ENCODE data around the gene GAGE12J. TPM values are rescaled to one million over a fixed set of nuclear protein-coding genes. Genes with fewer than 3 reads are reported as not detected.

Gene GAGE12J
- total and polyA plus RNA-seq, 2 donors (not counting 1 experiment from before 2014, with no cell fraction given) = not detected

- no peaks in the 10 kb centered on the region for H3K36me3 ChIP-seq (replicated peaks in 1 of 2; ENCODE audit: control extremely low read depth in 1 of 2, control insufficient read depth in 1 of 2, extremely low read depth in 1 of 2, insufficient read depth in 2 of 2, low read length in 1 of 2)
- H3K9me3 ChIP-seq (ENCODE audit: control extremely low read depth in 1 of 3, control insufficient read depth in 2 of 3, insufficient read depth in 1 of 3, low read length in 2 of 3) = peaks cover 0 to 5% (median 0%) of the 10 kb centered on the region in 3 donors
- TF ChIP-seq EZH2 (IDR thresholded peaks at IDR 0.05; ENCODE audit: borderline replicate concordance, insufficient read depth, low read depth, low read length, poor library complexity, severe bottlenecking) = no peak
- TF ChIP-seq, protein P1, sequence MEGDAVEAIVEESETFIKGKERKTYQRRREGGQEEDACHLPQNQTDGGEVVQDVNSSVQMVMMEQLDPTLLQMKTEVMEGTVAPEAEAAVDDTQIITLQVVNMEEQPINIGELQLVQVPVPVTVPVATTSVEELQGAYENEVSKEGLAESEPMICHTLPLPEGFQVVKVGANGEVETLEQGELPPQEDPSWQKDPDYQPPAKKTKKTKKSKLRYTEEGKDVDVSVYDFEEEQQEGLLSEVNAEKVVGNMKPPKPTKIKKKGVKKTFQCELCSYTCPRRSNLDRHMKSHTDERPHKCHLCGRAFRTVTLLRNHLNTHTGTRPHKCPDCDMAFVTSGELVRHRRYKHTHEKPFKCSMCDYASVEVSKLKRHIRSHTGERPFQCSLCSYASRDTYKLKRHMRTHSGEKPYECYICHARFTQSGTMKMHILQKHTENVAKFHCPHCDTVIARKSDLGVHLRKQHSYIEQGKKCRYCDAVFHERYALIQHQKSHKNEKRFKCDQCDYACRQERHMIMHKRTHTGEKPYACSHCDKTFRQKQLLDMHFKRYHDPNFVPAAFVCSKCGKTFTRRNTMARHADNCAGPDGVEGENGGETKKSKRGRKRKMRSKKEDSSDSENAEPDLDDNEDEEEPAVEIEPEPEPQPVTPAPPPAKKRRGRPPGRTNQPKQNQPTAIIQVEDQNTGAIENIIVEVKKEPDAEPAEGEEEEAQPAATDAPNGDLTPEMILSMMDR (IDR thresholded peaks at IDR 0.05) = no peak
- 100% methylated on average over 2 of the region's 15 CpGs for WGBS (ENCODE audit: insufficient coverage)
- H3K27me3 Mint-ChIP-seq = no peaks in the 10 kb centered on the region
- H3K9ac ChIP-seq (ENCODE audit: low read length) = peak overlapping the region; percentile 68
- H3K4me1 Mint-ChIP-seq = peaks cover 19% of the 10 kb centered on the region
- peak; percentile 47 for ATAC-seq (ENCODE audit: low read depth)
- H3K79me2 ChIP-seq (ENCODE audit: control insufficient read depth, insufficient read depth, low read length) = no peaks in the 10 kb centered on the region
- H3K9me3 Mint-ChIP-seq (ENCODE audit: insufficient read depth) = no peaks in the 10 kb centered on the region
- H3K4me2 ChIP-seq (replicated peaks; ENCODE audit: low read depth, low read length, poor library complexity, severe bottlenecking) = peak overlapping the region; percentile 77
- H3K4me3 Mint-ChIP-seq = peak overlapping the region; percentile 84
- DNase-seq = peak; percentile 40
- no peaks in the 10 kb centered on the region for H4K20me1 ChIP-seq (ENCODE audit: control insufficient read depth, insufficient read depth, low read length, poor library complexity, severe bottlenecking)
- H3K27me3 ChIP-seq (replicated peaks in 1 of 4; ENCODE audit: control extremely low read depth in 1 of 4, control insufficient read depth in 3 of 4, insufficient read depth in 4 of 4, low read length in 3 of 4) = no peaks in the 10 kb centered on the region
- H3K27ac Mint-ChIP-seq = peak overlapping the region; percentile 93
- ChIA-PET CTCF (no interaction called here), POLR2A (no interaction called here)
- intact Hi-C loops (cut with micrococcal nuclease) = no loop called here
- peaks cover 11 to 20% of the 10 kb centered on the region in 2 donors for H3K4me1 ChIP-seq (ENCODE audit: control insufficient read depth in 2 of 2, insufficient read depth in 2 of 2, low read length in 2 of 2)
- peak overlapping the region; percentile 90 for H2AFZ ChIP-seq (ENCODE audit: insufficient read depth, low read depth, low read length, poor library complexity, severe bottlenecking)
- H3K4me3 ChIP-seq (ENCODE audit: control extremely low read depth in 1 of 5, extremely low read depth in 1 of 5, insufficient read depth in 1 of 5, low read depth in 2 of 5, low read length in 4 of 5) = peak overlapping the region; percentile 25 to 64 (median 44)
- H3K27ac ChIP-seq (ENCODE audit: low read length in 2 of 2) = peak overlapping the region; percentile 75 to 77
Measured at GRCh38 chrX:49308604-49309269, 13.1 kb upstream of the GAGE12J start.

DNA sequence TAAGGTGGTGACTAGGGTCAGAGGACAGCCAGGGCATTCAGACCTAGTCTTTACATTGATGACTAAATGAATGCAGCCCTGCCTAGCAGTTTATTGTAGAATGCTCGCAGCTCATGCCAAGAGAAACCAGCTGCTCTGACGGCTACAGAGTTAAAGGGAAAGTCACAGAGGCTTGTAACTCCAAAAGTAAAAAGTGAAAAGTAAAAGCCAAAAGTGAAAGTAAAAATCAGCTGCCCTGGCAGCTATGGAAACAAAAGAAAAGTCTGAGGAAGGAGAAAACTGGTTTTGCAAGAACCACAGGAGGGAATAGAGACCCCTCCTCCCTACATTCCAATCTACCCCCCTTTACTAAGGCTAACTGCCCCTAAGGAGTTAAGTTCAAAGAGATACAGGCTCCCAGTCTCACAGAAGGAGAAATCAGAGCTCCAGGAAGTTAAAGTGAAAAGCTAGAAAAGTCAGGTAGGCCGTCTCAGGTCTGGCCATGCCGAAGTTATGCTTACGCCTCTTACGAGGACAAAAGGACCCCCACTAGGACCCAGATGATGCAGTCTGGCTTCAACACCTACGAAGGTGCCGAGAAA is 12.3 kb upstream of the GAGE12J start:
- Histone ChIP-seq H3K27me3 (replicated peaks in 1 of 4; ENCODE audit: control extremely low read depth in 1 of 4, control insufficient read depth in 3 of 4, insufficient read depth in 4 of 4, low read length in 3 of 4) (no peaks in the 10 kb centered on the region), H3K9ac (ENCODE audit: low read length) (peak overlapping the region; percentile 68), H3K4me3 (ENCODE audit: control extremely low read depth in 1 of 5, extremely low read depth in 1 of 5, insufficient read depth in 1 of 5, low read depth in 2 of 5, low read length in 4 of 5) (peak overlapping the region; percentile 25 to 64 (median 44)), H3K79me2 (ENCODE audit: control insufficient read depth, insufficient read depth, low read length) (no peaks in the 10 kb centered on the region), H3K4me1 (ENCODE audit: control insufficient read depth in 2 of 2, insufficient read depth in 2 of 2, low read length in 2 of 2) (peaks cover 11 to 20% of the 10 kb centered on the region in 2 donors), H3K27ac (ENCODE audit: low read length in 2 of 2) (peak overlapping the region; percentile 75 to 77), H4K20me1 (ENCODE audit: control insufficient read depth, insufficient read depth, low read length, poor library complexity, severe bottlenecking) (no peaks in the 10 kb centered on the region), H3K36me3 (replicated peaks in 1 of 2; ENCODE audit: control extremely low read depth in 1 of 2, control insufficient read depth in 1 of 2, extremely low read depth in 1 of 2, insufficient read depth in 2 of 2, low read length in 1 of 2) (no peaks in the 10 kb centered on the region), H3K4me2 (replicated peaks; ENCODE audit: low read depth, low read length, poor library complexity, severe bottlenecking) (peak overlapping the region; percentile 77), H2AFZ (ENCODE audit: insufficient read depth, low read depth, low read length, poor library complexity, severe bottlenecking) (peak overlapping the region; percentile 90), H3K9me3 (ENCODE audit: control extremely low read depth in 1 of 3, control insufficient read depth in 2 of 3, insufficient read depth in 1 of 3, low read length in 2 of 3) (peaks cover 0 to 5% (median 0%) of the 10 kb centered on the region in 3 donors)
- Mint-ChIP-seq H3K4me3 (peak overlapping the region; percentile 84), H3K4me1 (peaks cover 19% of the 10 kb centered on the region), H3K9me3 (ENCODE audit: insufficient read depth) (no peaks in the 10 kb centered on the region), H3K27me3 (no peaks in the 10 kb centered on the region), H3K27ac (peak overlapping the region; percentile 93)
- ChIA-PET POLR2A (interaction anchor here (0.6 to 1.0 kb wide), 2 partner anchors 40 to 115 kb away, joined by 3 to 7 read pairs; partner anchors contain the start of gene PPP1R3F), CTCF (interaction anchor here (0.7 kb wide), 1 partner anchor 18 kb away, joined by 3 read pairs; no protein-coding TSS in a partner anchor)
- no CpG with 5 or more reads among the region's 8 CpGs for WGBS (ENCODE audit: insufficient coverage)
- peak; percentile 40 for DNase-seq
- intact Hi-C loops (cut with micrococcal nuclease) = no loop called here
- TF ChIP-seq EZH2 (IDR thresholded peaks at IDR 0.05; ENCODE audit: borderline replicate concordance, insufficient read depth, low read depth, low read length, poor library complexity, severe bottlenecking) = no peak
- TF ChIP-seq, protein P1 (IDR thresholded peaks at IDR 0.05) = no peak
- ATAC-seq (ENCODE audit: low read depth) = peak; percentile 36
